ENCODE data around the gene MRPL37.

The MRPL37 gene

GRCh38 chr1:54245501-54245900 lies 45.5 kb downstream of the MRPL37 start:
- Histone ChIP-seq H3K27ac (ENCODE audit: low read depth, low read length) (no peak overlapping the region), H4K91ac (ENCODE audit: low read depth, low read length) (no peak overlapping the region), H4K12ac (ENCODE audit: low read depth, low read length) (no peak overlapping the region), H3K9me3 (ENCODE audit: insufficient read depth, low read depth, low read length) (no peaks in the 10 kb centered on the region), H3K36me3 (ENCODE audit: control insufficient read depth in 1 of 2, insufficient read depth in 2 of 2, low read length in 2 of 2) (peaks cover 67 to 73% of the 10 kb centered on the region in 2 experiments), H3K4me3 (ENCODE audit: low read depth, low read length) (no peak overlapping the region), H3K27me3 (ENCODE audit: insufficient read depth, low read length) (no peaks in the 10 kb centered on the region), H2AFZ (ENCODE audit: insufficient read depth, low read length, poor library complexity) (no peak overlapping the region), H2BK5ac (ENCODE audit: low read depth, low read length, poor library complexity) (no peak overlapping the region), H3K14ac (ENCODE audit: low read length) (no peak overlapping the region), H2BK120ac (ENCODE audit: insufficient read depth, low read length, poor library complexity) (no peak overlapping the region), H4K8ac (ENCODE audit: low read depth, low read length) (no peak overlapping the region), H3K4ac (ENCODE audit: low read depth, low read length) (no peak overlapping the region), H3K4me2 (ENCODE audit: low read length) (no peak overlapping the region), H3K79me1 (ENCODE audit: low read length) (no peaks in the 10 kb centered on the region), H3K4me1 (ENCODE audit: control insufficient read depth in 1 of 2, insufficient read depth in 2 of 2, low read length in 2 of 2) (peaks cover 0 to 11% of the 10 kb centered on the region in 2 experiments), H2AK5ac (ENCODE audit: low read length) (no peak overlapping the region), H3K9ac (ENCODE audit: low read length) (no peak overlapping the region), H3K23ac (ENCODE audit: low read length) (no peak overlapping the region), H3K79me2 (ENCODE audit: control insufficient read depth, insufficient read depth, low read length, poor library complexity) (no peaks in the 10 kb centered on the region), H3K18ac (ENCODE audit: low read length) (no peak overlapping the region), H2BK12ac (ENCODE audit: low read length) (no peak overlapping the region)
- no CpG with 5 or more reads among the region's 4 CpGs for WGBS (ENCODE audit: extremely low coverage, insufficient coverage, insufficient read length)
- DNase-seq: no peak

- Histone ChIP-seq H3K9me3 (ENCODE audit: insufficient read depth, low read depth, low read length) (no peaks in the 10 kb centered on the region), H3K27me3 (ENCODE audit: insufficient read depth, low read length) (no peaks in the 10 kb centered on the region), H3K4ac (ENCODE audit: low read depth, low read length) (no peak overlapping the region), H3K4me1 (ENCODE audit: control insufficient read depth in 1 of 2, insufficient read depth in 2 of 2, low read length in 2 of 2) (peaks cover 0 to 11% of the 10 kb centered on the region in 2 experiments), H3K4me2 (ENCODE audit: low read length) (no peak overlapping the region), H2BK120ac (ENCODE audit: insufficient read depth, low read length, poor library complexity) (no peak overlapping the region), H3K18ac (ENCODE audit: low read length) (no peak overlapping the region), H4K8ac (ENCODE audit: low read depth, low read length) (no peak overlapping the region), H3K27ac (ENCODE audit: low read depth, low read length) (no peak overlapping the region), H3K4me3 (ENCODE audit: low read depth, low read length) (no peak overlapping the region), H3K14ac (ENCODE audit: low read length) (no peak overlapping the region), H3K36me3 (ENCODE audit: control insufficient read depth in 1 of 2, insufficient read depth in 2 of 2, low read length in 2 of 2) (peaks cover 66 to 73% of the 10 kb centered on the region in 2 experiments), H2BK5ac (ENCODE audit: low read depth, low read length, poor library complexity) (no peak overlapping the region), H3K23ac (ENCODE audit: low read length) (no peak overlapping the region), H3K79me2 (ENCODE audit: control insufficient read depth, insufficient read depth, low read length, poor library complexity) (no peaks in the 10 kb centered on the region), H4K91ac (ENCODE audit: low read depth, low read length) (no peak overlapping the region), H3K9ac (ENCODE audit: low read length) (no peak overlapping the region), H2BK12ac (ENCODE audit: low read length) (no peak overlapping the region), H2AK5ac (ENCODE audit: low read length) (no peak overlapping the region), H2AFZ (ENCODE audit: insufficient read depth, low read length, poor library complexity) (no peak overlapping the region), H4K12ac (ENCODE audit: low read depth, low read length) (no peak overlapping the region), H3K79me1 (ENCODE audit: low read length) (no peaks in the 10 kb centered on the region)
- no peak for DNase-seq
- no CpG with 5 or more reads among the region's 10 CpGs for WGBS (ENCODE audit: extremely low coverage, insufficient coverage, insufficient read length)
These were observed 46.3 kb downstream of the MRPL37 start for GRCh38 chr1:54246116-54246721.

- Histone ChIP-seq H2BK12ac (ENCODE audit: low read length) (no peak overlapping the region), H3K4me2 (ENCODE audit: low read length) (no peak overlapping the region), H4K91ac (ENCODE audit: low read depth, low read length) (no peak overlapping the region), H3K18ac (ENCODE audit: low read length) (no peak overlapping the region), H3K23ac (ENCODE audit: low read length) (no peak overlapping the region), H3K36me3 (ENCODE audit: control insufficient read depth in 1 of 2, insufficient read depth in 2 of 2, low read length in 2 of 2) (peaks cover 61 to 68% of the 10 kb centered on the region in 2 experiments), H3K4me1 (ENCODE audit: control insufficient read depth in 1 of 2, insufficient read depth in 2 of 2, low read length in 2 of 2) (peaks cover 0 to 11% of the 10 kb centered on the region in 2 experiments), H3K4ac (ENCODE audit: low read depth, low read length) (no peak overlapping the region), H2BK120ac (ENCODE audit: insufficient read depth, low read length, poor library complexity) (no peak overlapping the region), H2AK5ac (ENCODE audit: low read length) (no peak overlapping the region), H3K79me1 (ENCODE audit: low read length) (no peaks in the 10 kb centered on the region), H3K14ac (ENCODE audit: low read length) (no peak overlapping the region), H4K12ac (ENCODE audit: low read depth, low read length) (no peak overlapping the region), H3K9me3 (ENCODE audit: insufficient read depth, low read depth, low read length) (no peaks in the 10 kb centered on the region), H2AFZ (ENCODE audit: insufficient read depth, low read length, poor library complexity) (no peak overlapping the region), H3K9ac (ENCODE audit: low read length) (no peak overlapping the region), H3K79me2 (ENCODE audit: control insufficient read depth, insufficient read depth, low read length, poor library complexity) (no peaks in the 10 kb centered on the region), H3K27me3 (ENCODE audit: insufficient read depth, low read length) (no peaks in the 10 kb centered on the region), H3K27ac (ENCODE audit: low read depth, low read length) (no peak overlapping the region), H4K8ac (ENCODE audit: low read depth, low read length) (no peak overlapping the region), H2BK5ac (ENCODE audit: low read depth, low read length, poor library complexity) (no peak overlapping the region), H3K4me3 (ENCODE audit: low read depth, low read length) (no peak overlapping the region)
- no CpG with 5 or more reads among the region's 11 CpGs for WGBS (ENCODE audit: extremely low coverage, insufficient coverage, insufficient read length)
- DNase-seq: no peak
These were observed 48.0 kb downstream of the MRPL37 start for GRCh38 chr1:54247863-54248515.

GRCh38 chr1:54248966-54249365 lies 49.0 kb downstream of the MRPL37 start:
- Histone ChIP-seq H3K4me3 (ENCODE audit: low read depth, low read length) (no peak overlapping the region), H3K9ac (ENCODE audit: low read length) (no peak overlapping the region), H2AK5ac (ENCODE audit: low read length) (no peak overlapping the region), H4K12ac (ENCODE audit: low read depth, low read length) (no peak overlapping the region), H3K27ac (ENCODE audit: low read depth, low read length) (no peak overlapping the region), H2BK120ac (ENCODE audit: insufficient read depth, low read length, poor library complexity) (no peak overlapping the region), H3K9me3 (ENCODE audit: insufficient read depth, low read depth, low read length) (no peaks in the 10 kb centered on the region), H3K79me1 (ENCODE audit: low read length) (no peaks in the 10 kb centered on the region), H3K79me2 (ENCODE audit: control insufficient read depth, insufficient read depth, low read length, poor library complexity) (no peaks in the 10 kb centered on the region), H3K27me3 (ENCODE audit: insufficient read depth, low read length) (no peaks in the 10 kb centered on the region), H3K4me2 (ENCODE audit: low read length) (no peak overlapping the region), H2BK5ac (ENCODE audit: low read depth, low read length, poor library complexity) (no peak overlapping the region), H3K14ac (ENCODE audit: low read length) (no peak overlapping the region), H3K36me3 (ENCODE audit: control insufficient read depth in 1 of 2, insufficient read depth in 2 of 2, low read length in 2 of 2) (peaks cover 53 to 61% of the 10 kb centered on the region in 2 experiments), H2BK12ac (ENCODE audit: low read length) (no peak overlapping the region), H3K23ac (ENCODE audit: low read length) (no peak overlapping the region), H4K91ac (ENCODE audit: low read depth, low read length) (no peak overlapping the region), H3K4ac (ENCODE audit: low read depth, low read length) (no peak overlapping the region), H3K18ac (ENCODE audit: low read length) (no peak overlapping the region), H2AFZ (ENCODE audit: insufficient read depth, low read length, poor library complexity) (no peak overlapping the region), H4K8ac (ENCODE audit: low read depth, low read length) (no peak overlapping the region), H3K4me1 (ENCODE audit: control insufficient read depth in 1 of 2, insufficient read depth in 2 of 2, low read length in 2 of 2) (peaks cover 5 to 18% of the 10 kb centered on the region in 2 experiments)
- no peak for DNase-seq
- WGBS (ENCODE audit: extremely low coverage, insufficient coverage, insufficient read length): no CpG with 5 or more reads among the region's 4 CpGs

All from trophoblast cell (in vitro differentiated cells and primary cell).